GM12873 (cell line): Measurements from ENCODE around the gene SYT11.

Experiments
- TF ChIP-seq, protein P1 (sequence below): IDR thresholded peaks from 2 replicates; pipeline ENCODE4 v1.5.1; 2012; ENCODE audit warnings: low read depth, mild to moderate bottlenecking, moderate library complexity, low read length, control low read depth; ENCODE audit not compliant: insufficient read depth; ENCODE audit errors: missing control alignments

The SYT11 gene, protein sequence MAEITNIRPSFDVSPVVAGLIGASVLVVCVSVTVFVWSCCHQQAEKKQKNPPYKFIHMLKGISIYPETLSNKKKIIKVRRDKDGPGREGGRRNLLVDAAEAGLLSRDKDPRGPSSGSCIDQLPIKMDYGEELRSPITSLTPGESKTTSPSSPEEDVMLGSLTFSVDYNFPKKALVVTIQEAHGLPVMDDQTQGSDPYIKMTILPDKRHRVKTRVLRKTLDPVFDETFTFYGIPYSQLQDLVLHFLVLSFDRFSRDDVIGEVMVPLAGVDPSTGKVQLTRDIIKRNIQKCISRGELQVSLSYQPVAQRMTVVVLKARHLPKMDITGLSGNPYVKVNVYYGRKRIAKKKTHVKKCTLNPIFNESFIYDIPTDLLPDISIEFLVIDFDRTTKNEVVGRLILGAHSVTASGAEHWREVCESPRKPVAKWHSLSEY

DNA sequence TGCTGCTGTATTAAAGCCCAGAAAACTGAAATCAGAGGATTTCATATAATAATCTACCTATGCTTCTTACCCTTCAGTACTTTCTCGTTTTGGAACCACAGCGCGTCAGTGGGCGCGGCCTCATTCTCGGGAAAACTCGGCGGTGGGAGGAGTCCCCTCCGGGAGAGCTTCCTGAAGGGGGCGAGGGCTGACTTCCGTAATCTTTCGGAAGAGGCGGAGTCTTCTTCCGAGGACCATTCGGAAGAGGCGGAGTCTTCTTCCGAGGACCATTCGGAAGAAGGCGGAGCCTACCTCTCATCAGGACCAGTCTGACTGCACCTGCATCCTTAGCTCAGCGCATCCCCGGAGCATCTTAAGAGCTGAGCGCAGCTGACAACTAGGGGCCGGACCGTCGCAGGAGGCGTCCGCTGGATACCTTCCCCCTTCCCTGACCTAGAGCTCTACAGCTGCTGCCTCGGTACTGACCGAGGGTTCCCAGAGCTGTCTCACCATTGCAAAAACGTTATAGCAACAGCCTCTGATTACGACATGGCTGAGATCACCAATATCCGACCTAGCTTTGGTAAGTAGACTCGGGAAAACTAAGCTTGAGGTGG, at the start of gene SYT11:
TSS of gene SYT11 (plus strand) at position 334 of the 596 bp plus-strand sequence. CDS start at position 529, 195 bp downstream.
- TF ChIP-seq, protein P1, sequence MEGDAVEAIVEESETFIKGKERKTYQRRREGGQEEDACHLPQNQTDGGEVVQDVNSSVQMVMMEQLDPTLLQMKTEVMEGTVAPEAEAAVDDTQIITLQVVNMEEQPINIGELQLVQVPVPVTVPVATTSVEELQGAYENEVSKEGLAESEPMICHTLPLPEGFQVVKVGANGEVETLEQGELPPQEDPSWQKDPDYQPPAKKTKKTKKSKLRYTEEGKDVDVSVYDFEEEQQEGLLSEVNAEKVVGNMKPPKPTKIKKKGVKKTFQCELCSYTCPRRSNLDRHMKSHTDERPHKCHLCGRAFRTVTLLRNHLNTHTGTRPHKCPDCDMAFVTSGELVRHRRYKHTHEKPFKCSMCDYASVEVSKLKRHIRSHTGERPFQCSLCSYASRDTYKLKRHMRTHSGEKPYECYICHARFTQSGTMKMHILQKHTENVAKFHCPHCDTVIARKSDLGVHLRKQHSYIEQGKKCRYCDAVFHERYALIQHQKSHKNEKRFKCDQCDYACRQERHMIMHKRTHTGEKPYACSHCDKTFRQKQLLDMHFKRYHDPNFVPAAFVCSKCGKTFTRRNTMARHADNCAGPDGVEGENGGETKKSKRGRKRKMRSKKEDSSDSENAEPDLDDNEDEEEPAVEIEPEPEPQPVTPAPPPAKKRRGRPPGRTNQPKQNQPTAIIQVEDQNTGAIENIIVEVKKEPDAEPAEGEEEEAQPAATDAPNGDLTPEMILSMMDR = no peak

DNA sequence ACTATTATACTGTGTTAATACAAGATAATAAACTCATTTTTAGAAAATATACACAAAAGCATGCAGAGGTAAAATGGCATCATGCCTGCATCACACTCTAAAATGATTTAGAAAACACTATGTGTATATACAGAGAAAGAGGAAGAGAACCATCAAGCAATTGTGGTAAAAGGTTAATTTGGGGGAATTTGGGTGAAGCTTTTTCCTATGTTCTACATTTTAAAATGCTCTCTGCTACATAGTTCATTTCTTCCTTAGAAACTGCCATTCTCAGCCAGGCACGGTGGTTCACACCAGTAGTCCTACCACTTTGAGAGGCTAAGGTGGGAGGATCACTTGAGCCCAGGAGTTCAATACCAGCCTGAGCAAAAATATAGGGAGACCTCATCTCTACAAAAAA, 46.5 kb upstream of the SYT11 start:
- TF ChIP-seq, protein P1 = no peak

DNA sequence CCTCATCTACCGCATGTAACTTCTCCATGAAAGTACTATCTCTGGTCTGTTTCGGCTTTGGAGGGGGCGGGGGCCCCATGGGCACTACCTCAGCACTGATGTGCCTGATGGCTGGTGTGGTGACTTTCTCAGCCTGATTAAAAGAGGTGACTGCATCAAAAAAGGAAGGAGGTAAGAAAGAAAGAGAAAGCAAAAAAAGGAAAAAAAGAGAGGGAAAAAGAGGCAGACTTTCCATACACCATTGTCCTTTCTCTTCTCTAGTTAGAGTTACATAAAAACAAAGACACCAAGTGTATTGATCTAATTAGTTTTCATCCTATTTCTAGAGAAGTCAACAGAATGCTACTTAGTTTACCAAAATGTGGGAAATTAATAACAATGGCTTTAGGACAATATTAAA, 45.7 kb upstream of the SYT11 start:
- TF ChIP-seq, protein P1 = no peak

DNA sequence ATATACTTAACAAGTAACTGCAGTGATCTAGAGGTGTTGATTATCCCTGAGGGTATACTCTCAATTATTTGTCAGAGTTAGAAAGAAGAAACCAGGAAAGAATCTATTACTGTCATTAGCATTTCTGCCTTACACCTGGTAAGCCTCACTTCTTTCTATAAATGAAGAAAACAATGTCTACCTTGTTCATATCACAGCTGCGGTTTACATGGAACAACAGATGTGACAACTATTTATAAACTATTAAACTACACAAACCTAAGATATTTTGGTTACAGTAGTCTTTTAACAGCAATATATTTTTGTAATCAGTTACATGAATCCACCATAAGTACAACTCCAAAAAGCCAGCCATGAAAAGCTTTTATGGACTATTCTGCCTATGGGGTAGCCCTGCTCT, 43.0 kb upstream of the SYT11 start:
- TF ChIP-seq, protein P1 = no peak

DNA sequence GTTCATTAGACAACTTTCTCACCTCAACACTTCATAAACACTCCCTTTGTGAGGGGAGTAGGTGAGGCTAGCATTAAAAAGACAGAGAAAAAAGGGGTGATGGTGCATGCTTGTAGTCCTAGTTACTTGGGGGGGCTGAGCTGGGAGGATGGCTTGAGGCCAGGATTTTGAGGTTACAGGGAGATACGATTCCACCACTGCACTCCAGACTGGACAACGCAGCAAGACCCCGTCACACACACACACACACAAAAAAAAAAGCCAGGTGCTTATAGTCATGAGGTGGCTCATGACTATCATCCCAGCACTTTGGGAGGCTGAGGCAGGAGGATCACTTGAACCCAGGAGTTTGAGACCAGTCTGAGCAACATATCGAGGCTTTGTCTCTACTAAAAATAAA, 31.9 kb upstream of the SYT11 start:
- TF ChIP-seq, protein P1 = no peak

DNA sequence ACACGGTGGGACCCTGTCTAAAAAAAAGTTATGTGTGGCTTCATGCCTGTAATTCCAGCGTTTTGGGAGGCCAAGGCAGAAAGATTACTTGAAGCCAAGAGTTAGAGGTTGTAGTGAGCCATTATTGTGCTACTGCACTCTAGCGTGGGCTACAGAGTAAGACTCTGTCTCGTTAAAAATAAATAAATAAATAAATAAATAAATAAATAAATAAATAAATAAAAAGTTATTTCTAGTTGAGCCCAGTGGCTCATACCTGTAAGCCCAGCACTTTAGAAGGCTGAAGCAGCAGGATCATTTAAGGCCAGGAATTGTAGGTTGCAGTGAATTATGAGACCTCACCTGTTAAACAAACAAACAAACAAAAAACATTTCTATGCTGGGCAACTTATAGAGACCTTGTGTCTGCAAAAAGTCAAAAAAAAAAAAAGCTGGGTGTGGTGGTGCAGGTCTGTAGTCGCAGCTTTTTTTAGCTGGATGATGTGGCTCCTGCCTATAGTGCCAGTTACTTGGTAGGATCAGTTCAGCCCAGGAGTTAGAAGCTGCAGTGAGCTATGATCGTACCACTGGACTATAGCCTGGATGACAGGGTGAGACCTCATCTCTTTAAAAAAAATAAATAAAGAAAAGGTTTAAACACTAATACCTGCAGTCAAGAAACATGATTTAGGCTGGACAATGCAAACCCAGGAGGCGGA, 27.9 kb upstream of the SYT11 start:
- TF ChIP-seq, protein P1 = no peak
